Body of pancreas (tissue), 4 donors: Measurements from ENCODE around the gene MRPS16. TPM values are rescaled to one million over a fixed set of nuclear protein-coding genes. Genes with fewer than 3 reads are reported as not detected.

Experiments
- ATAC-seq: fragments of 150-250 bp; one replicate; pipeline ENCODE4 v1.9.1; 2016
- DNase-seq, 4 donors: peaks; one replicate each; pipeline ENCODE4 v3.0.0-alpha.2; 2019
- H3K27ac ChIP-seq, 4 donors: fragments of 200-600 bp; sonication (generic); 1 replicate in 3 of 4; 2 replicates in 1 of 4; pipeline versions ENCODE4 v1.5.1 to v1.6.1; 2016 to 2019; ENCODE audit warnings: mild to moderate bottlenecking in 1 of 4, mixed read lengths in 1 of 4, moderate library complexity in 1 of 4
- H3K27me3 ChIP-seq, 2 donors: fragments of 200-600 bp; sonication (generic); one replicate each; pipeline ENCODE4 v1.6.0; 2016; ENCODE audit warnings: mild to moderate bottlenecking in 1 of 2
- H3K36me3 ChIP-seq, 2 donors: fragments of 200-600 bp; sonication (generic); replicated peaks in 1 of 2; 2 replicates each; pipeline ENCODE4 v1.5.1; 2016; ENCODE audit warnings: low read depth in 2 of 2; ENCODE audit not compliant: insufficient read depth in 1 of 2
- H3K4me1 ChIP-seq: fragments of 200-600 bp; sonication (generic); one replicate; pipeline ENCODE4 v1.6.0; 2016
- H3K4me3 ChIP-seq, 2 donors: fragments of 200-600 bp; sonication (generic); 1 replicate in 1 of 2; 2 replicates in 1 of 2; pipeline ENCODE4 v1.5.1; 2016 to 2019
- H3K9me3 ChIP-seq, 3 donors: fragments of 200-600 bp; sonication (generic); 1 replicate in 2 of 3; 2 replicates in 1 of 3; pipeline ENCODE4 v1.5.1; 2016
- CTCF ChIP-seq, 7 experiments: fragments of 450-650 bp in 4 of 7; fragments of 200-600 bp in 3 of 7; sonication (generic) in 3 of 7; IDR thresholded peaks; one replicate each; pipeline ENCODE4 v1.5.1; 2016 to 2019; ENCODE audit warnings: antibody characterized with exemption in 7 of 7
- POLR2A ChIP-seq, 3 donors: fragments of 450-650 bp; IDR thresholded peaks; one replicate each; pipeline ENCODE4 v1.6.1; 2016; ENCODE audit warnings: antibody characterized with exemption in 3 of 3, mild to moderate bottlenecking in 2 of 3
- WGBS, 2 donors: methylation state at CpG; one replicate each; pipeline ENCODE4 v1.1.5; 2017; 5-methylcytosine and 5-hydroxymethylcytosine counted together
- intact Hi-C: fragments of 100-400 bp; cut with DNase I; formaldehyde crosslinking; loops from one replicate; pipeline ENCODE4 v1.15.1; 2023
- total RNA-seq, 2 donors: library from RNA; depleted of rRNA; stranded (reverse); fragments of >200 nt; gene quantifications; one replicate each; pipeline ENCODE4 v1.1.0, GENCODE V29; 2016

Gene MRPS16
- total RNA-seq, 2 donors from 2014 or later, result 18.7 to 24.7 TPM

- H3K4me3 ChIP-seq, result no peak overlapping the region
- WGBS, 2 donors, result 50 to 56% methylated on average over 4 of the region's 4 CpGs
Observed at GRCh38 chr10:73211106-73211811, 41.2 kb downstream of the MRPS16 start.

GRCh38 chr10:73210395-73211105 lies 41.9 kb downstream of the MRPS16 start:
- no peaks in the 10 kb centered on the region for H3K27me3 ChIP-seq
- no peak for DNase-seq
- ATAC-seq, result no peak

More at GRCh38 chr10:73211106-73211811, 41.2 kb downstream of the MRPS16 start:
- Histone ChIP-seq H3K9me3 (no peaks in the 10 kb centered on the region), H3K36me3 (peaks cover 0 to 4% of the 10 kb centered on the region in 2 donors), H3K4me1 (peaks cover 3% of the 10 kb centered on the region), H3K27me3 (no peaks in the 10 kb centered on the region), H3K27ac (no peak overlapping the region)
- TF ChIP-seq POLR2A (IDR thresholded peaks at IDR 0.05) (no peak), CTCF (IDR thresholded peaks at IDR 0.05) (no peak)
- ATAC-seq (no peak), DNase-seq (no peak)
- intact Hi-C loops, result no loop called here

GRCh38 chr10:73209705-73210104 lies 42.7 kb downstream of the MRPS16 start:
- Histone ChIP-seq H3K9me3 (no peaks in the 10 kb centered on the region), H3K27me3 (no peaks in the 10 kb centered on the region), H3K36me3 (peaks cover 0 to 4% of the 10 kb centered on the region in 2 donors), H3K4me3 (no peak overlapping the region), H3K4me1 (peaks cover 3% of the 10 kb centered on the region), H3K27ac (no peak overlapping the region)
- DNase-seq (no peak), ATAC-seq (no peak)
- 57 to 64% methylated on average over 1 of the region's 1 CpG for WGBS, 2 donors
- TF ChIP-seq POLR2A (IDR thresholded peaks at IDR 0.05) (no peak), CTCF (IDR thresholded peaks at IDR 0.05) (no peak)
- intact Hi-C loops, result no loop called here

More at GRCh38 chr10:73210395-73211105, 41.9 kb downstream of the MRPS16 start:
- 95 to 98% methylated on average over 3 of the region's 3 CpGs for WGBS, 2 donors
- Histone ChIP-seq H3K4me3 (no peak overlapping the region), H3K36me3 (peaks cover 0 to 4% of the 10 kb centered on the region in 2 donors), H3K27ac (no peak overlapping the region), H3K9me3 (no peaks in the 10 kb centered on the region), H3K4me1 (peaks cover 3% of the 10 kb centered on the region)
- no peak for TF ChIP-seq CTCF (IDR thresholded peaks at IDR 0.05)
- no peak for TF ChIP-seq POLR2A (IDR thresholded peaks at IDR 0.05)
- intact Hi-C loops, result no loop called here

GRCh38 chr10:73207883-73208282 lies 44.6 kb downstream of the MRPS16 start:
- ATAC-seq, result no peak
- 80 to 95% methylated on average over 2 of the region's 2 CpGs for WGBS, 2 donors

More at GRCh38 chr10:73207883-73208282, 44.6 kb downstream of the MRPS16 start:
- TF ChIP-seq CTCF (IDR thresholded peaks at IDR 0.05), result no peak
- no peak for TF ChIP-seq POLR2A (IDR thresholded peaks at IDR 0.05)
- Histone ChIP-seq H3K4me3 (no peak overlapping the region), H3K27ac (no peak overlapping the region), H3K27me3 (no peaks in the 10 kb centered on the region), H3K36me3 (peaks cover 0 to 4% of the 10 kb centered on the region in 2 donors), H3K9me3 (no peaks in the 10 kb centered on the region), H3K4me1 (peaks cover 3% of the 10 kb centered on the region)
- no peak for DNase-seq
- intact Hi-C loops, result no loop called here
